Astrocyte of the cerebellum (primary cell): Measurements from ENCODE around the gene CDYL2.

Source experiments
- DNase-seq: peaks from one replicate; pipeline ENCODE4 v3.0.0-alpha.2; 2011; ENCODE audit warnings: low read depth
- H3K4me3 ChIP-seq: 2 replicates; pipeline ENCODE4 v1.5.1; 2011; ENCODE audit warnings: mild to moderate bottlenecking, low read depth, low read length, moderate library complexity
- in situ Hi-C: cut with HindIII; loops from 2 replicates; pipeline ENCODE4 v1.10.0; 2017; ENCODE audit warnings: low sequenced_read_pairs
- TF ChIP-seq, protein P1 (sequence below): IDR thresholded peaks from 2 replicates; pipeline ENCODE4 v1.5.1; 2012; ENCODE audit warnings: low read length, low read depth, moderate library complexity, mild to moderate bottlenecking; ENCODE audit errors: missing control alignments

Gene CDYL2

GRCh38 chr16:80703131-80704071, 101.0 kb downstream of the CDYL2 start:
- TF ChIP-seq, protein P1, sequence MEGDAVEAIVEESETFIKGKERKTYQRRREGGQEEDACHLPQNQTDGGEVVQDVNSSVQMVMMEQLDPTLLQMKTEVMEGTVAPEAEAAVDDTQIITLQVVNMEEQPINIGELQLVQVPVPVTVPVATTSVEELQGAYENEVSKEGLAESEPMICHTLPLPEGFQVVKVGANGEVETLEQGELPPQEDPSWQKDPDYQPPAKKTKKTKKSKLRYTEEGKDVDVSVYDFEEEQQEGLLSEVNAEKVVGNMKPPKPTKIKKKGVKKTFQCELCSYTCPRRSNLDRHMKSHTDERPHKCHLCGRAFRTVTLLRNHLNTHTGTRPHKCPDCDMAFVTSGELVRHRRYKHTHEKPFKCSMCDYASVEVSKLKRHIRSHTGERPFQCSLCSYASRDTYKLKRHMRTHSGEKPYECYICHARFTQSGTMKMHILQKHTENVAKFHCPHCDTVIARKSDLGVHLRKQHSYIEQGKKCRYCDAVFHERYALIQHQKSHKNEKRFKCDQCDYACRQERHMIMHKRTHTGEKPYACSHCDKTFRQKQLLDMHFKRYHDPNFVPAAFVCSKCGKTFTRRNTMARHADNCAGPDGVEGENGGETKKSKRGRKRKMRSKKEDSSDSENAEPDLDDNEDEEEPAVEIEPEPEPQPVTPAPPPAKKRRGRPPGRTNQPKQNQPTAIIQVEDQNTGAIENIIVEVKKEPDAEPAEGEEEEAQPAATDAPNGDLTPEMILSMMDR, result no peak
- in situ Hi-C loops, result no loop called here
- no peak overlapping the region for H3K4me3 ChIP-seq
- DNase-seq, result no peak

- no peak overlapping the region for H3K4me3 ChIP-seq
- in situ Hi-C loops, result no loop called here
- no peak for DNase-seq
- TF ChIP-seq, protein P1, result no peak
Observed at GRCh38 chr16:80702696-80703095, 101.7 kb downstream of the CDYL2 start.

DNA sequence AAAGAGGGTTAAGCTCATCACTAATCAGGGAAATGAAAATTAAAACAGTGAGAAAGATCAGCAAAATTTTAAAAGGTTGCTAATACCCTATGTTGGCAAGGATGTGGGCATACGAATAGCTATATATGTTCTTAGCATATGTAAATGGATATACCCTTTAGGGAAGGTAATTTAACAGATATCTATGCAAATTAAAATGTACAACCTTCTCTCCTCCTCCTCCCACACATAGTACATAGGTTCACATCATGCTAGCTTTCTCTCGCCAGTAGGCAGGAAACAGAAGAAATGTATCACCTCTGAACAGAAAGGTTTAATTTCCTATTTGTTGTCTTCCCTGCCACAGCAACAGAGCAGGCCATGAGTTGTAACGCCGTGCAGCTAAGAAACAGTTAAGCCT, 103.8 kb downstream of the CDYL2 start:
- in situ Hi-C loops, result no loop called here
- H3K4me3 ChIP-seq, result no peak overlapping the region
- TF ChIP-seq, protein P1, result no peak
- no peak for DNase-seq

GRCh38 chr16:80695020-80695419, 109.4 kb downstream of the CDYL2 start:
- DNase-seq, result no peak
- in situ Hi-C loops, result no loop called here
- no peak overlapping the region for H3K4me3 ChIP-seq
- TF ChIP-seq, protein P1, result no peak

- DNase-seq, result no peak
- in situ Hi-C loops, result no loop called here
- no peak overlapping the region for H3K4me3 ChIP-seq
- TF ChIP-seq, protein P1, result no peak
Observed at GRCh38 chr16:80693553-80693952, 110.8 kb downstream of the CDYL2 start.

DNA sequence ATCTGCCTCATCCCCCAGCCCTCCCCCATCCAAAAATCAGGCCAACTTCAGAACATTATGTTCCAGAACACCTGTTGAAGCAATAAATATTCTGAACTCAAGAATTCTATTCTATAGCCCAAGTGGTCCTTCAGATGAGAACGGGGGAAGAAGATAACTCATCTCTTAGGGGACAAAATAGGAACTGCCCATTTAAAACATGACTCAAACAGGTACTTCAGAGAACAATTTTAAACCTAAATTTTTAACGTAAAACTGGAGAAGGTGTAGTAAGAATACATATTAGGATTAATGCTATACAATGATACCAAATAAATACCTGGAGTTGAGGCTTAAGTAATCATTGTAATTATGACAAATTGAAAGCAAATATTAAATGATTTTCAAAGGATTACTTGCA, 112.1 kb downstream of the CDYL2 start:
- DNase-seq, result no peak
- in situ Hi-C loops, result no loop called here
- no peak overlapping the region for H3K4me3 ChIP-seq
- TF ChIP-seq, protein P1, result no peak
